H9 (cell line): ENCODE results near the gene KY. TPM values are rescaled to one million over a fixed set of nuclear protein-coding genes. Genes with fewer than 3 reads are reported as not detected.

ENCODE experiments used
- DNase-seq: peaks from one replicate; pipeline ENCODE4 v3.0.0-alpha.2; 2017
- H2AFZ ChIP-seq: one replicate; pipeline ENCODE4 v1.6.1; 2013; ENCODE audit warnings: mild to moderate bottlenecking, low read length, control low read depth, moderate library complexity
- H2AK5ac ChIP-seq: 2 replicates; pipeline ENCODE4 v1.6.1; 2013; ENCODE audit warnings: low read length, control low read depth, mixed read lengths; ENCODE audit not compliant: insufficient read length
- H2BK120ac ChIP-seq: one replicate; pipeline ENCODE4 v1.6.1; 2013; ENCODE audit warnings: low read depth, mild to moderate bottlenecking, low read length, control low read depth, inconsistent platforms; ENCODE audit not compliant: poor library complexity, severe bottlenecking
- H2BK12ac ChIP-seq: 2 replicates; pipeline ENCODE4 v1.6.1; 2013; ENCODE audit warnings: low read length, control low read depth, mixed read lengths, low read depth; ENCODE audit not compliant: insufficient read length
- H2BK15ac ChIP-seq: 2 replicates; pipeline ENCODE4 v1.6.1; 2013; ENCODE audit warnings: low read depth, low read length, control low read depth
- H2BK20ac ChIP-seq: one replicate; pipeline ENCODE4 v1.6.1; 2013; ENCODE audit warnings: low read depth, mild to moderate bottlenecking, low read length, control low read depth, inconsistent platforms; ENCODE audit not compliant: poor library complexity, severe bottlenecking
- H2BK5ac ChIP-seq: 2 replicates; pipeline ENCODE4 v1.6.1; 2013; ENCODE audit warnings: low read length, control low read depth, mixed read lengths; ENCODE audit not compliant: insufficient read length
- H3K14ac ChIP-seq: 2 replicates; pipeline ENCODE4 v1.6.1; 2013; ENCODE audit warnings: low read length, control low read depth; ENCODE audit not compliant: insufficient read depth
- H3K18ac ChIP-seq: 2 replicates; pipeline ENCODE4 v1.6.1; 2013; ENCODE audit warnings: low read depth, mild to moderate bottlenecking, mixed read lengths, low read length, control low read depth; ENCODE audit not compliant: insufficient read length
- H3K23ac ChIP-seq: 2 replicates; pipeline ENCODE4 v1.6.1; 2013; ENCODE audit warnings: low read length, control low read depth, mixed read lengths, low read depth; ENCODE audit not compliant: insufficient read length
- H3K23me2 ChIP-seq: 2 replicates; pipeline ENCODE4 v1.6.1; 2013; ENCODE audit warnings: low read depth, mild to moderate bottlenecking, mixed read lengths, low read length, control low read depth; ENCODE audit not compliant: insufficient read length, poor library complexity, severe bottlenecking
- H3K27ac ChIP-seq: 2 replicates; pipeline ENCODE4 v1.5.1; 2013; ENCODE audit warnings: low read length, control low read depth, mixed read lengths, low read depth; ENCODE audit not compliant: insufficient read length
- H3K27me3 ChIP-seq: 2 replicates; pipeline ENCODE4 v1.6.1; 2013; ENCODE audit warnings: low read length, control low read depth, inconsistent platforms; ENCODE audit not compliant: insufficient read depth
- H3K4ac ChIP-seq: 2 replicates; pipeline ENCODE4 v1.6.1; 2013; ENCODE audit warnings: low read depth, mild to moderate bottlenecking, control low read depth, inconsistent platforms, low read length, moderate library complexity
- H3K4me1 ChIP-seq: 2 replicates; pipeline ENCODE4 v1.6.1; 2013; ENCODE audit warnings: low read length, control low read depth, inconsistent platforms; ENCODE audit not compliant: insufficient read depth
- H3K4me2 ChIP-seq: 2 replicates; pipeline ENCODE4 v1.6.1; 2013; ENCODE audit warnings: low read length, control low read depth, mixed read lengths; ENCODE audit not compliant: insufficient read length, insufficient read depth
- H3K56ac ChIP-seq: 2 replicates; pipeline ENCODE4 v1.6.1; 2013; ENCODE audit warnings: low read depth, mild to moderate bottlenecking, mixed read lengths, low read length, control low read depth; ENCODE audit not compliant: insufficient read length
- H3K79me1 ChIP-seq: 2 replicates; pipeline ENCODE4 v1.6.1; 2013; ENCODE audit warnings: low read depth, mild to moderate bottlenecking, moderate library complexity, low read length, control low read depth, inconsistent platforms; ENCODE audit not compliant: insufficient read depth, poor library complexity, severe bottlenecking
- H3K79me2 ChIP-seq: 2 replicates; pipeline ENCODE4 v1.6.1; 2013; ENCODE audit warnings: low read length, control low read depth, inconsistent platforms; ENCODE audit not compliant: insufficient read depth
- H3K9ac ChIP-seq: 2 replicates; pipeline ENCODE4 v1.6.1; 2013; ENCODE audit warnings: low read length, control low read depth, mixed read lengths; ENCODE audit not compliant: insufficient read length; ENCODE audit errors: extremely low read depth
- H3K9me3 ChIP-seq: one replicate; pipeline ENCODE4 v1.6.1; 2013; ENCODE audit warnings: low read depth, low read length, inconsistent platforms; ENCODE audit not compliant: control insufficient read depth
- H3T11ph ChIP-seq: one replicate; pipeline ENCODE4 v1.6.1; 2013; ENCODE audit warnings: mild to moderate bottlenecking, low read length, control low read depth, inconsistent platforms
- H4K20me1 ChIP-seq: one replicate; pipeline ENCODE4 v1.6.1; 2013; ENCODE audit not compliant: control insufficient read depth, insufficient read length, insufficient read depth
- H4K5ac ChIP-seq: 2 replicates; pipeline ENCODE4 v1.6.1; 2013; ENCODE audit warnings: low read depth, mild to moderate bottlenecking, mixed read lengths, low read length, control low read depth; ENCODE audit not compliant: insufficient read length
- H4K8ac ChIP-seq: replicated peaks from 2 replicates; pipeline ENCODE4 v1.6.1; 2013; ENCODE audit warnings: low read length, control low read depth, mixed read lengths, low read depth; ENCODE audit not compliant: insufficient read length
- H4K91ac ChIP-seq: 2 replicates; pipeline ENCODE4 v1.6.1; 2013; ENCODE audit warnings: low read depth, mild to moderate bottlenecking, moderate library complexity, mixed read lengths, low read length, control low read depth; ENCODE audit not compliant: insufficient read length
- H3K27ac Mint-ChIP-seq, 3 experiments: 2 replicates in 2 of 3; 3 replicates in 1 of 3; pipeline ENCODE4 v1.8.0; 2020 to 2021; ENCODE audit warnings: mixed read lengths in 3 of 3, mild to moderate bottlenecking in 1 of 3, moderate library complexity in 1 of 3
- H3K27me3 Mint-ChIP-seq: 2 replicates; pipeline ENCODE4 v1.8.0; 2021; ENCODE audit warnings: low read depth, mild to moderate bottlenecking, moderate library complexity, mixed read lengths
- H3K36me3 Mint-ChIP-seq, 3 experiments: 2 replicates in 2 of 3; 3 replicates in 1 of 3; pipeline ENCODE4 v1.8.0; 2020 to 2021; ENCODE audit warnings: low read depth in 3 of 3, mixed read lengths in 3 of 3; ENCODE audit not compliant: insufficient read depth in 1 of 3
- H3K4me1 Mint-ChIP-seq, 2 experiments: 2 replicates each; pipeline ENCODE4 v1.8.0; 2020; ENCODE audit warnings: mixed read lengths in 2 of 2
- H3K4me3 Mint-ChIP-seq, 2 experiments: 2 replicates in 1 of 2; 3 replicates in 1 of 2; pipeline ENCODE4 v1.8.0; 2020 to 2021; ENCODE audit warnings: mild to moderate bottlenecking in 2 of 2, mixed read lengths in 2 of 2, moderate library complexity in 1 of 2
- H3K9me3 Mint-ChIP-seq, 2 experiments: 2 replicates in 1 of 2; 3 replicates in 1 of 2; pipeline ENCODE4 v1.8.0; 2020; ENCODE audit warnings: mild to moderate bottlenecking in 2 of 2, mixed read lengths in 2 of 2, moderate library complexity in 1 of 2
- CTCF ChIP-seq: fragments of 200-600 bp; sonication (generic); conservative IDR thresholded peaks from 3 replicates; pipeline ENCODE4 v1.8.0; 2021; ENCODE audit warnings: antibody characterized with exemption, mild to moderate bottlenecking
- WGBS: extraction: QIAGEN DNeasy Blood & Tissue Kit; methylation state at CpG from one replicate; pipeline ENCODE4 v1.1.7; 2013; ENCODE audit warnings: missing lambda C conversion rate, low lambda C conversion rate, mixed read lengths; ENCODE audit not compliant: insufficient read length; ENCODE audit errors: extremely low coverage; 5-methylcytosine and 5-hydroxymethylcytosine counted together
- total RNA-seq: library from RNA; stranded (reverse); gene quantifications from 2 replicates; pipeline ENCODE4 v1.2.1, GENCODE V29; 2021

Gene KY
- total RNA-seq, 1 experiment from 2014 or later, result not detected

GRCh38 chr3:134660046-134660441, 9.2 kb upstream of the KY start:
- Histone ChIP-seq H2AFZ (no peak overlapping the region), H3K4ac (no peak overlapping the region), H3K23ac (no peak overlapping the region), H3K79me2 (no peaks in the 10 kb centered on the region), H3K79me1 (no peaks in the 10 kb centered on the region), H3T11ph (no peak overlapping the region), H3K9me3 (no peaks in the 10 kb centered on the region), H4K20me1 (no peaks in the 10 kb centered on the region), H2BK5ac (no peak overlapping the region), H2BK15ac (no peak overlapping the region), H4K8ac (no peak overlapping the region), H3K23me2 (no peaks in the 10 kb centered on the region), H2AK5ac (no peak overlapping the region), H3K4me1 (no peaks in the 10 kb centered on the region), H2BK20ac (no peak overlapping the region), H4K5ac (no peak overlapping the region), H3K27ac (no peak overlapping the region), H3K14ac (no peak overlapping the region), H3K27me3 (peaks cover 4% of the 10 kb centered on the region; the same call in 1 of the 2 replicates), H2BK120ac (no peak overlapping the region), H3K18ac (no peak overlapping the region), H3K56ac (no peak overlapping the region), H3K9ac (no peak overlapping the region), H3K4me2 (no peak overlapping the region), H2BK12ac (no peak overlapping the region), H4K91ac (no peak overlapping the region)
- Mint-ChIP-seq H3K9me3 (no peaks in the 10 kb centered on the region; a peak in 1 of 5 replicates), H3K4me3 (no peak overlapping the region), H3K36me3 (no peaks in the 10 kb centered on the region), H3K4me1 (peaks cover 5 to 11% of the 10 kb centered on the region in 2 experiments; a peak in 3 of 4 replicates), H3K27me3 (peaks cover 73% of the 10 kb centered on the region), H3K27ac (no peak overlapping the region)
- no peak for TF ChIP-seq CTCF
- DNase-seq, result peak; percentile 2
- WGBS, result no CpG with 5 or more reads among the region's 5 CpGs
